ENCODE measurements around the gene TOMM40L. TPM values are rescaled to one million over a fixed set of nuclear protein-coding genes. Genes with fewer than 3 reads are reported as not detected.
"Not testable (repeated sequence)": the region's sequence is repeated elsewhere in the genome, so short reads cannot be mapped to it uniquely, and the experiment has no call there.

TOMM40L gene
- total RNA-seq, 1 donor from 2014 or later: 22.4 TPM

DNA sequence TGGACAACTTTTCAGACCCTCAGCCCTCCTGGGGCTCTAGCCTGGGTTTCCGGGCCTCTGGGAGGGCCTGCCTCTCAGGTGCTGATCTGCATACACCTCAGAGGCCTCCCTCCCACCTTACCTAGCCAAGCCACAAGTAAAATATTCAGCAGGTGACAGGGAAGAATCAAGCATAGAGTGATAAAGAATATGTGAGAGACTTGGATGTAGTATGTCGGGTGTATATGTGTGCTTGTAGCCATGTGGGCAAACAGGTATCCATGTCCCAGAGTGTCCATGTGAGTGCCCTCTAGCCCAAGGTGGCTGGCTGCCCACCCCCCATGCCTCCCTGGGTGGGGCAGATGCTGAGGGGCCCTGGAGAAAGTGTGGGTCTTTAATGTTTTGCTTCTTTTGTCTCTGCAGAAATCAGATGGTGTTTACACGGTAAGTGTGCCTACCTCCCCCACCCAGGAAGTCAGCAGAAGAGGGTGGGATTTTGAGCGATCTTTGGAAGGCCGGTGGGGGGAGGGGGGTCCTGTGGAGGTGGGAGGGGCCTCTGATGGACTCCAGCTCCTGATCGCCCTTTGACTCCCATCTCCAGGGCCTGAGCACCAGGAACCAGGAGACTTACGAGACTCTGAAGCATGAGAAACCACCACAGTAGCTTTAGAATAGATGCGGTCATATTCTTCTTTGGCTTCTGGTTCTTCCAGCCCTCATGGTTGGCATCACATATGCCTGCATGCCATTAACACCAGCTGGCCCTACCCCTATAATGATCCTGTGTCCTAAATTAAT is 7.4 kb upstream of the TOMM40L start:
- FAIRE-seq (no peak), DNase-seq (ENCODE audit: low spot score in 2 of 2) (no peak)

DNA sequence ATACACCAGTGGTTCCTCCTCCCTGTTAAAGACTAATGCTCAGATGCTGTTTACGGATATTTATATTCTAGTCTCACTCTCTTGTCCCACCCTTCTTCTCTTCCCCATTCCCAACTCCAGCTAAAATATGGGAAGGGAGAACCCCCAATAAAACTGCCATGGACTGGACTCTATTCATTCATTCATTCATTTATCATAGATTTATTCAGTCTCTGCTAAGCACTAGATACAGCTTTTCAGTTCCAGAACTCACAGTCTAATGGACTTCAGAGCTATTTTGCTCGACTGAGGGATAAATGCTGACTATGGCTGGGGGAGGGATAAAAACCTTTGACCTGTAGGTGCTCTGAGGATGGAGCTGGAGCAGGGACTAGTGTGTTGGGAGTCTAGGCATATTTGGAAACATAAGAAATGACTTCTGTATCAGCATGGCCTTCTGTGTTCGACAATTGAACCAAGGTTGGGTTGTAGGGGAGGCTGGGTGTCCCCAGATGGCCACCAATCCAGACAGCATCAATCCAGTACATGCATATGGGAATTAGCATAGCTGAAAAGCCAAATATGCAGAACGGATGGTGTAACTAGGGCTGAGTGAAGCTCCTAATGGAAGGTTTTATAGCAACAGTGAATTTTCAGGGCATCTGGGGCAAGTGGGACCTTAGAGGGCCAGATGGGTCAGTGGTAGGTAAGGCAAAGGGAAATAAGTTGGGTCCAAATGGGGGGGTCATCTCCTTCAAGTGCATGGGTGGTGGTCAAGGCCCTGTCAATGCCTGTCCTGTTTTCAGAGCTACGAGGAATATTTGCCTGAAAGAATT is 6.6 kb upstream of the TOMM40L start:
- FAIRE-seq: no peak
- no peak for DNase-seq (ENCODE audit: low spot score in 2 of 2)

DNA sequence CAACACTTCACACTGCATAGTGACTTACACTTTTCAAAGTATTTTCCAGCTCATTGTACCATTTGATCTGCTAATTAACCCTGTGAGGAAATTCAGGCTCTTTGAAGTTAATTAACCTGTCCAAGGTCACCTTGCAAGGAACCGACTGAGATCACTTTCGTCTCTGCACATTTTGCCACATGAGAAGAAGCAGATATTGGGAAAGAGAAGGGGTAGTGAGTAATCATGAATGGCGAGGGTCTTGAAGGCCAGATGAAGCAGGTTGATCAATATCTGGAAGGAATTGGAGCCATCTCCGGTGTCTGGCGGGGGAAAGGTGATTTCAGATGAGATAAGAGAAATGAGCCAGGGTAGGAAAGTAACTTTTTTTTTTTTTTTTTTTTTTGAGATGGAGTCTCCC is 5.9 kb upstream of the TOMM40L start:
- DNase-seq (ENCODE audit: low spot score in 2 of 2) (no peak), FAIRE-seq (no peak)

DNA sequence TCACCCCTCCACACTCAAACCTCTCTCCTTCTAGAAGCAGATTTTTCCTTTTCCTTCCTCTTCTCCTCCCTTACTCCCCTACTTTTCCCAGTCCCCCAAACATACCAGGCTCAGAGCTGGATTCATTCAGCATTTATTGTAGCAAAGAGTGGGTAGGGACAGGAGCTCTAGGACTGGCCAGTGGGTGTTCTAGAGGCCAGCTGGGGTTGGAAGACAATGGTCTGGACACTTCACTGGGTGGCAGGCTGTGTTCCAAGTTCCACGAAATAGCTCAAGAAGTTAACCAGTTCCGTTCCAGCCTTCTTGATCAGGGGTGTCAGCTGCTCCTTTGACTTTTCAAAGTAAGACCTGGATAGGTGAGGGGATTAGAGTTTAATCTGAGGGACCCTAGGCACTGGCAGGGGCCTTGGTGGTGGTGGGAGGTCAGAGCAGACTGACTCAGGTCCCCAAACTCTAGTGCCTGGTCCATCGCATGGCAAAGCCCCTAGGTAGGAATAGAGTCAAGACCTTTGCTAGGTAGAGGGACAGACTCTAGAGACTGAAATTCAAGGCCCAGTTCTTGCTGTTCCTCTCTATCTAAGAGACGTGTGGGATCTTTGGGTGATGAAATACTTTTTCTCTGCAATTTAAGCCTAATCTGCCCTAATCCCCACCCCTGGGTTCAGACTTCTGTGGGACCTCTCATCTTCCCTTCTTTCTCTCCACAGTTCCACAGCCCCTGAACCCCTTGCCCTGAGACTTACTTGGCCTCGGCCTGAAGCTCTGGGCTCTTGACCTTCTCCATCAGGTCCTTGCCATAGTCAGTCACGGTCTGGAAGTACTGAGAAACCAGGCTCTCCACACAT is 3.5 kb upstream of the TOMM40L start:
- DNase-seq (ENCODE audit: low spot score in 2 of 2) (no peak), FAIRE-seq (no peak)

DNA sequence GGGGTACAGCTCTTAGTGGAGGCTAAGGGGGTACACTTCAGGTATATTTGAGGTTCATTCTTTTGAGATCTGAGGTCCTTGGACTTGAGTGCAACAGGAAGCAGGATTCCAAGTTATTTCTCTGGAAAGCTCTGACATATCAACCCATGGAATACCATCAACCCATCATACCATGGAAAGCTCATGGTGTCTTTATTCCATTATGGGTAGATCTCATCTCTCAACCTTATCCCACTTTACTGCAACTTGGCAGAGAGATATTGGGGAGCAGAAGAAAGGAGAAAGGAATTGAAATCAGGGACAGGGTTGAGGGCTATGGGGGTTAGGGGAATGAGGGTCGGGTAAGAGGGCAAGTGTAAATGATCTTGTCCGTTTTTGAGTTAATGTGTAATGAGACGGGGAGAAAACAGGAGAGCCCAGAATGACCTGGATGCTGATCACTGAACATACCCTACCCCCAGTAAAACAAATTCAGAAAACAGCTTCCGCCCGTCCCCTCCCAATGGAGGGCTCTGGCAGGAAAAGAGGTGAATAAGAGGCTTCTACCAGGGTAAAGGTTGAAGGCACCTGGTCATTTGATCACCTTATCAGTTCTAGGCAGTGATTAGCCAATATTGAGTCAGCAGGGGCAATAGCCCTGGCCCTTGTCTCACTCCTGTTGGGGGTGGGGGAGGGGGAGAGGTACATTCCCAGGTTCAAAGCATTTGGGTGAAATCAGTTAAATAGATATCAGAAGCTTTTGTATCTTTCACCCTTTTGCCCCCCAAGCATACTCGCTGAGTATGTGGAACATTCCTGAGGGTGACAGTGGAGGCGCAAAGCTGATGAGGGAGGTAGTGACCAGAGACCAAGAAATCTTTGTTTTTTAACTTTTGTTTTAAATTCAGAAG is 1.8 kb upstream of the TOMM40L start:
- DNase-seq (ENCODE audit: low spot score in 2 of 2) (no peak), FAIRE-seq (no peak)

DNA sequence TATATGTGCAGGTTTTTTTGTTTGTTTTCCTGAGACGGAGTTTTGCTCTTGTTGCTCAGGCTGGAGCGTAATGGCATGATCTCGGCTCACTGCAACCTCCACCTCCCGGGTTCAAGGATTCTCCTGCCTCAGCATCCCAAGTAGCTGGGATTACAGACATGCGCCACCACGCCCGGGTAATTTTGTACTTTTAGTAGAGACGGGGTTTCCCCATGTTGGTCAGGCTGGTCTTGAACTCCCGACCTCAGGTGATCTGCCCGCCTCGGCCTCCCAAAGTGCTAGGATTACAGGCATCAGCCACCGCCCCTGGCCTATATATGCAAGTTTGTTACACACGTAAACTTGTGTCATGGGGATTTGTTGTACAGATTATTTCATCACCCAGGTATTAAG is 1.2 kb upstream of the TOMM40L start:
- not testable (repeated sequence) for DNase-seq (ENCODE audit: low spot score in 2 of 2); FAIRE-seq

DNA sequence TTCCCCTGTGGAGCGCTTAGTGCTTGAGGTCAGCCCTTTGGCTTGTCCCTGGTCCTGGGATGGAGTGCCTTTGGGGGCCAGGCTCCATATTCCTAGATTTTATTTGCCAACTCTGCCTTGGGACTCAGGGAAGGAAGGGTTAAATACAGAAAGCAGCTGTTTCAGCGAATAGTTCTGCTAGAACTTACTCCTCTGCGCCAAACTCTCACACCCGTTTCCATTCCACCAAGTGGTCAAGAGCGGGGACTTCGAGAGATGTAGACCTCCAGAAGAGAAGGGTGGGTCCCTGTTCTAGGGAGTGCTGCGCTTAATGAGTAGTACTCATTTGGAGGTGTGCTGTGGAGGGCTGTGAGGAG is 704 bp upstream of the TOMM40L start:
- no peak for DNase-seq (ENCODE audit: low spot score in 2 of 2)
- FAIRE-seq: no peak

DNA sequence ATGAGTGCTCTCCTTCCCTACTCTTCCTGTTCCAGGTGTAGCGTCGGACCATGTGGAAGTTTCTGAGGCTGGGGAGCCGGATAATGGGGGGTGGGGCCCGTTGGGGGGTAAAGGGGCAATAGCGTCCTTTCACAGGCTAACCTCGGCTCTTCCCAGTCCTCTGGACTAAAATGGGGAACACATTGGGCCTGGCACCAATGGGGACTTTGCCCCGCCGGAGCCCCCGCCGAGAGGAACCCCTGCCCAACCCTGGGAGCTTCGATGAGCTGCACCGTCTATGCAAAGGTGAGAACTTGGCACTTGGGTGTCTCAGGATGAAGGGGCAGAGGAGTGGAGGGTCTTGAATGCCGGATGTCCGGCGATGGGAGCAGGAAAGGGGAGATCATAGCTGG is 456 bp downstream of the TOMM40L start:
- DNase-seq (ENCODE audit: low spot score in 2 of 2) (no peak), FAIRE-seq (no peak)

DNA sequence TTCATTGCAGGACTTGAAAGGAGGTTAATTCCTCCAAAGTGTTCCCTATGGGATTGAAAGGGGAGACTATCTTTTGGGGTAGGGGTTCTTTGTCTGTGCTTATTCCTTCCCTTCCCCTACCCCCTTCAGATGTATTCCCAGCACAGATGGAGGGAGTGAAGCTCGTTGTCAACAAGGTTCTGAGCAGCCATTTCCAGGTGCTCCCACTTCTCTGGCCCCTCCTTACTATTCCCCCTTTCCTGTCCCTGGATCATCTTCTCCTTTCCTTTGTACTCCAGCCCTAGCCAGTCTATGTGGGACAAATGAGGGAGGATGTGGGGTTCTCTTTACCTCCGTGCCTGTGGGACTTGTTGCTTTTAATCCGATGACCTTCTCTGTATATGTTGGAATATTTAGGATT is 899 bp downstream of the TOMM40L start:
- no peak for FAIRE-seq
- no peak for DNase-seq (ENCODE audit: low spot score in 2 of 2)

DNA sequence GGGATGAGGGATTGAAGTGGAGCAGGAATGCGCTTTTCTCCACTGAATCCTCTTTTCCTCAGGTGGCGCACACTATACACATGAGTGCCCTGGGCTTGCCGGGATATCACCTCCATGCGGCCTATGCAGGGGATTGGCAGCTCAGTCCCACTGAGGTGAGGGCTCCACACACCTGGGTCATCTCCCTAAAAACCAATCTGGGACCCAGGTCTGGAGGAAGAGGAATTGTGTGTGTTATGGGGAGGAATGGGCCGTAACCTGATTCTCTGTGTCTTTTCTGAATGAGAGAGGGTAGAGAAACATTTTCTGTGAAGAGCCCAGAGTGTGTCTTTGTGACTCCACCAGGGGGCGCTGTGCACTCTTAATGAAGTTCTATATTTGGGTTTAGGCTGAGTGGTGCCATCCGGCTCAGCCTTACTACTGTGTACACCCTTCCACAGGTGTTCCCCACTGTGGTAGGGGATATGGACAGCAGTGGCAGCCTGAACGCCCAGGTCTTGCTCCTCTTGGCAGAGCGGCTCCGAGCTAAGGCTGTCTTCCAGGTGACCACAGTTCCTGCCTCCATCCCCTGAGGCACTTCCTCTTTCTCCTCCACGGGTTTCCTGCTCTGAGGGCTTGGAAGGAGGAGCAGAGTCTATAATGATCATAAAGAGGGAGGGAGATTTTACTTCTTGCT is 1.5 kb downstream of the TOMM40L start:
- no peak for FAIRE-seq
- DNase-seq (ENCODE audit: low spot score in 2 of 2): peak; percentile 40 to 72

DNA sequence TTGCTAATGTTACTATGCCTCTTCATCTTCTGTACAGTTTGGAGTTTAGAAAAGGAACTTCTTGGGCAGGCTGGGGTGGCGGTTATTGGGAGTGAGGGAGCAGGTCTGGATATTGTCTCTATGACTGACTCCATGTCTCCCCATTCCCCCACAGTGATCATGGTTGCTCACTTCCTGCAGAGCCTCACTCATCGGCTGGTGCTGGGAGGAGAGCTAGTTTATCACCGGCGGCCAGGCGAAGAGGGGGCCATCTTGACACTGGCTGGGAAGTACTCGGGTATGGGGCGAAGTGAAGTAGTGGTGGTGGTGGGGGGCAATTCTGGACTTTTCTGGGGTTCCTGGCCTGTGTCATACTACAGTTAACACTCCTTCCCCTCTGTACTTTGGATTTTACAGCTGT is 2.2 kb downstream of the TOMM40L start:
- no peak for FAIRE-seq
- DNase-seq (ENCODE audit: low spot score in 2 of 2): no peak

DNA sequence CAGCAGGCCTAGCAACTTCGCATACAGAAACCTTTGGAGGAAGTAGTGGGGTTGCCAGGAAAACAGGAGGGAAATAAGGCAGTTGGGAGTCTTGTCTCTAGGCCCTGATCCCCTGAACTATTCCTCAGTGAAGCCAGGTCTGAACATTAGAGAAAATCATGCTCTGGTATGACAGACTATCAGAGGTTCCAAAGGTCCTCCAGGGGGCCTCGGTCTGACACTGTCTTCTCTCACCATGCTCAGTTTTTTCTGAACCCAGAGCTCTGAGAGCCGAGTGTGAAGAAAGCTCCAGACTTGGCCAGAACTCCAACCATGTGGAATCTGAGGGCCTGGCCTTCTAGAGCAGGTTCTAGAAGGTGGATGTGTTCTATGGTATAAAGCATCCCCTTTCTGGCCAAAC is 4.0 kb downstream of the TOMM40L start:
- DNase-seq (ENCODE audit: low spot score in 2 of 2) (no peak), FAIRE-seq (no peak)

DNA sequence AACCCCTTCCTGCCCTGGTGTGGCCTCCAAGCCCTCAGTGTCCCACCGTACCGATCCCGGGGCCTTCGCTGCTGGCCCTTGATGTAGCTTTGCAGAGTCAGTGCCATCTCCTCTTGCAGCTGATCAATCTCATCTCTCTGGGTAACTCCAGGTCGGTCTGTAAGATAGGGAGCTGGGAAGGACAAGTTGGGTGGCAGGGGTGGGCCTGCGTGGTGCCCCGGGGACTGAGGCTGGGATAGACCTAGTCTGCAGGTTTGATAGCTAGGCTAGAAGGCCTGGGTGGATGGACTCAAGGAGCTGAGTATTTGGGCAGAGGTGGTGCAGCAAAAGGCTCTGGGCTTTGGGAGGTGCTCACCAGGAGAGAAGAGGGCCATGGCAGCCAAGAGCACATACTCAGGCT is 4.9 kb downstream of the TOMM40L start:
- no peak for FAIRE-seq
- DNase-seq (ENCODE audit: low spot score in 2 of 2): no peak

DNA sequence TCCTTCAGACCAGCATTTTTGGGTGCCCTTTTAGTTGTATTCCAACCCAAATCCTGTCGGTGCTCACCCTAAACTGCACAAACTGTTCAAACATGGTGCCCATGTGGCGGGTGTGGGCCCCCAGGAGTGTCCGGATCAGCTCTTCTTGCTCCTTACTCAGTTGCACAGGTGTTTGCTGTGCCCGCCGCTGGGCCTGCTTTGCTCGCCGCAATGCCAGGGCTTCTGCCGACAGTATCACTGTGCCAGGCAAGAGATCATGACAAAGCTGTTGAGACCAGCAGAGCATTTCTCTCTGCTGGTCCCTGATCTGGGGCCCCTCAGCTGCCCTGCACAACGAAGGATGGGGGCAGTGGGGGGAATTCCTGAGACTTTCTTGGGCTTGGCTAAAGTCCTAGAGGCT is 7.2 kb downstream of the TOMM40L start:
- FAIRE-seq (no peak), DNase-seq (ENCODE audit: low spot score in 2 of 2) (no peak)

DNA sequence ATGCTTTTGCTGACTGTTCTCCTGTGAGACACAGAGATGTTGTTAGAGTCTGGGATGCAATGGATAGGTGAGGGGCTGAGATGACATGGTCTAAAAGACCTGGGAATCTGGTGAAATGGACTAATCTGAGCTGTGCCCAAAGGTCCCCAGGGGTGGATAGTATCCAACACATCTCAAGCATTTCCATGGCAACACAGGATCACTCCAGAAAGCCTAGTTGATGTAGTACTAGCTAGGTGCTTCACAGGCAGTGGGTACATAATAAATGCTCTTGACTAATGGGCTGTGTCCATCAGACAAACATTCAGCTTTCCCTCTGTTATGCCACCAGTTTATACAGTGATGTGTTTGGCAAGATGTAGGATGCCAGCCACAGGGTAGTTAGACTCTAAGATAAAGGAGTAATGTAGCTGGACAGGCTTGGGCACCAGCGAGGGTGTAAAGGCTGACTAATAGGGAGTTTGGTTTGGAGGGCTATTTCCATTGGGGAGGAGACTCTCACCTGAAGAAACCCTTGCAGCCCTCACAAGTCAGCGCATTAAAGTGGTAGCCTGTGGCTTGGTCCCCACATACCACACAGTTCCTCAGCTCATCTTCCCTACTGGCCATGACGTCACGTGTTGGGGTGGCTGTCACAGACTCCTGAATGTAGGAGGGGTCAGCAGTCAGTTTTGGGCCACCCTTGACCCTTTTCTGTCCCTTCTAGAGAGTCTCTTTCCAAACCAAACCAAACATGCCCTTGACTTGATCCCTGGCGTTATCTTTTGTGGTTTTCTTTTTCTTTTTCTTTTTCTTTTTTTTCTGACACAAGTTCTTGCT is 10.3 kb downstream of the TOMM40L start:
- DNase-seq (ENCODE audit: low spot score in 2 of 2) (no peak), FAIRE-seq (no peak)

DNA sequence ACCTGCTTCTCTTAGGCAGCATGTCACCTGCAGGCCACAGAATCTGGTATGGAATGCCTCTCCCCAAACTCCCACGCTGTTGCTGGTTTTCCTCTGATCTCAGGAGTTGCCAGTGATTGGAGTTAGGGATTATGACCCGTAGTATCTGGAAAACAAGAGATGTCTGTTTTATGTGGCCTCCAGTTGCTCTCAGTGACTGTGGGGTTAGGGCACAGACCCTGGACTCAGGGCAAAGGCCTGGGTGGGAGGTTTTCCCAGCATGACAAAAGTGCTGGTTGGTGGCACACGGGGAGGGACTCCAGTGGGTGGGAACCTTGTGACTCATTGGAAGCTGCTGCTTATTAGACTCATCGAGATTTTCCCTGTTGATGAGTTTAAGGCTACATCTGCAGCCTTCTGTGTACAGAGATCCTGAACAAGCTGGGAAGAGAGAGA is 12.2 kb downstream of the TOMM40L start, which contains the start of gene NR1I3:
NR1I3 (minus strand) TSS at position 165 of the 435 bp plus-strand sequence. CDS start 1,638 bp downstream, outside the sequence.
- no peak for FAIRE-seq
- DNase-seq (ENCODE audit: low spot score in 2 of 2): no peak

DNA sequence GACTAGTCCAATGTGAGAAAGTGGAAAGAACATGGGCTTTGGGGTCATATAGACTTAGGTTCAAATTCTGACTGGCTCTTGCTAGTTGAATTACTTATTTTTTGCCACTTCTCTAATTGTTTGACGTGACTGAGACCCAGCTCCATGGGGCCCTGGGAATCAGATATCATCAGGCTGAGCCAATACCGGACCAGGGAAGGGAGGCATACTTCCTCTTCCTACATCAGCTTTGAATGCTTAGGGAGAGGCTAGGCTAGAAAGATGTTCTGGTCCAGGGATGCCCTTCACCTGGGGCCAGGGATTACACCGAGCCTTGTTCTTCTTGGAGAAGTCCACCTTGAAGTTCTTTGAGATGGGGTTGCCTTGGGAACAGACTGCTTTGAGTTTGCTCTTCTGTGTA is 15.8 kb downstream of the TOMM40L start:
- DNase-seq (ENCODE audit: low spot score in 2 of 2) (no peak), FAIRE-seq (no peak)

DNA sequence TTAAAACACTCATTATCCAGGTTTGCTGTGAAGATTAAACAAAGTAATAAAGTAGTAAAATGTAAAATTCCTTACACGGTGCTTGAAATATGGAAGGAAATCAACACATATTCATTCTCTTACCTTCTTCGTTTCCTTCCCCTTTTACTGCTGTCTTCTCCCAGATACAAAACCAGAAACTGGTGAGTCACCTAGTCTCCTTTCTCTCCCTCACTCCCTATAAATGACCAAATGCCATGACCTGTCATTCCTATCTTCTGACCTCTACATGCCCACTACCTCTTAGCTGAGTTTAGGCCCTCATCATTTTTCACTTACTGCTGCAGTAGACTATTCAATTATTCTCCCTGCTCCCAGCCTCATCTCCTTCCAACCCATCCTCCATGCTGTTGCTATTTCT is 16.5 kb downstream of the TOMM40L start:
- DNase-seq (ENCODE audit: low spot score in 2 of 2): no peak
- FAIRE-seq: no peak

DNA sequence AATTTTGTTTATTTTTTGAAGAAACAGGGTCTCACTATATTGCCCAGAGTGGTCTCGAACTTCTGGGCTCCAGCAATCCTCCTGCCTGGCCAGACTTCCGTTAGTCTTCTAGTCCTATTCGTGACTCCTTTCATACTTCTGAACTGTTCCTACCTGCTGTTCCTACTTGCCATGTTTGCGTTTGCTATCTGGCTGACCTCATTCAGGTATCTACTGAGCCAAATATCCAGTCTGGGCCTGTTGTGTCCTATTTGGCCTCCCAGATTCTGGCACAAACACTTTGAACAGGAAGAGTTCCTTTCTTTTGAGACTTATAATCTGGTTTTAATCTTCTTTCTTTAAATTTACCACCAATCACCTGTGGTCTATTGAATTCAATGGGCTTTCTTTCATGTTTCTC is 19.0 kb downstream of the TOMM40L start:
- FAIRE-seq: no peak

More for the DNA sequence above, 19.0 kb downstream of the TOMM40L start:
- no peak for DNase-seq (ENCODE audit: low spot score in 2 of 2)
